ENCODE results near the gene ZNF772. TPM values are rescaled to one million over a fixed set of nuclear protein-coding genes. Genes with fewer than 3 reads are reported as not detected.

ZNF772 gene
- polyA plus RNA-seq, 1 donor (not counting 4 experiments of a cell fraction or from before 2014, with no cell fraction given): 5.2 TPM

DNA sequence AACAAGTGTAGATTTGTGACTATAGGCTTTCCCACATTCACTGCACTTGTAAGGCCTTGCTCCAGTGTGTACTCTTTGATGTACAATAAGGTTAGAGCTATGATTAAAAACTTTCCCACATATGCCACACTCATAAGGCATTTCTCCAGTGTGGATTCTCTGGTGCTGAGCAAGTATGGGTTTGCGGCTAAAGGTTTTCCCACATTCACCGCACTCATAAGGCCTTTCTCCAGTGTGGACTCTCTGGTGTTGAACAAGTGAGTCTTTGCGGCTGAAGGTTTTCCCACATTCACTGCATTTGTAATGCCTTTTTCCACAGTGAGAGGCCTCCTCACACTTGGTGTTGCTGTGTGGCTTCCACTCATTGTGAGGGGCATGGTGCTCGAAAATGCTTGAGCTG, 3.7 kb downstream of the ZNF772 start:
- H3K27me3 ChIP-seq (ENCODE audit: control insufficient read depth, extremely low read depth, insufficient read depth, low read length): no peaks in the 10 kb centered on the region
- H3K9ac ChIP-seq (ENCODE audit: control insufficient read depth, extremely low read depth, insufficient read depth, low read length): no peak overlapping the region
- peaks cover 26% of the 10 kb centered on the region for H3K9me3 ChIP-seq (ENCODE audit: control insufficient read depth, low read depth, low read length)
- FAIRE-seq (no peak), DNase-seq (ENCODE audit: low read depth, low spot score) (no peak)
- H3K4me3 ChIP-seq (ENCODE audit: control insufficient read depth in 2 of 3, extremely low read depth in 1 of 3, insufficient read depth in 2 of 3, low read depth in 1 of 3, low read length in 3 of 3): no peak overlapping the region
- H2AFZ ChIP-seq (ENCODE audit: control insufficient read depth, low read length): no peak overlapping the region
- TF ChIP-seq, protein P1, sequence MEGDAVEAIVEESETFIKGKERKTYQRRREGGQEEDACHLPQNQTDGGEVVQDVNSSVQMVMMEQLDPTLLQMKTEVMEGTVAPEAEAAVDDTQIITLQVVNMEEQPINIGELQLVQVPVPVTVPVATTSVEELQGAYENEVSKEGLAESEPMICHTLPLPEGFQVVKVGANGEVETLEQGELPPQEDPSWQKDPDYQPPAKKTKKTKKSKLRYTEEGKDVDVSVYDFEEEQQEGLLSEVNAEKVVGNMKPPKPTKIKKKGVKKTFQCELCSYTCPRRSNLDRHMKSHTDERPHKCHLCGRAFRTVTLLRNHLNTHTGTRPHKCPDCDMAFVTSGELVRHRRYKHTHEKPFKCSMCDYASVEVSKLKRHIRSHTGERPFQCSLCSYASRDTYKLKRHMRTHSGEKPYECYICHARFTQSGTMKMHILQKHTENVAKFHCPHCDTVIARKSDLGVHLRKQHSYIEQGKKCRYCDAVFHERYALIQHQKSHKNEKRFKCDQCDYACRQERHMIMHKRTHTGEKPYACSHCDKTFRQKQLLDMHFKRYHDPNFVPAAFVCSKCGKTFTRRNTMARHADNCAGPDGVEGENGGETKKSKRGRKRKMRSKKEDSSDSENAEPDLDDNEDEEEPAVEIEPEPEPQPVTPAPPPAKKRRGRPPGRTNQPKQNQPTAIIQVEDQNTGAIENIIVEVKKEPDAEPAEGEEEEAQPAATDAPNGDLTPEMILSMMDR (optimal IDR thresholded peaks at IDR 0.05 in 1 of 3, IDR thresholded peaks at IDR 0.05 in 1 of 3, conservative IDR thresholded peaks at IDR 0.05 in 1 of 3; ENCODE audit: extremely low read depth in 1 of 3, insufficient read depth in 2 of 3, low read length in 3 of 3): no peak
- no peak for TF ChIP-seq EZH2 (IDR thresholded peaks at IDR 0.05; ENCODE audit: low read length)
- dilution Hi-C loops (cut with MboI; ENCODE audit: extremely low pct_ligation_motif_present, low sequenced_read_pairs): no loop called here
- H3K9me1 ChIP-seq (ENCODE audit: control insufficient read depth, extremely low read depth, insufficient read depth, low read length): no peaks in the 10 kb centered on the region
- H3K4me1 ChIP-seq (ENCODE audit: control insufficient read depth, extremely low read depth, insufficient read depth, low read length): peaks cover 6% of the 10 kb centered on the region
- H4K20me1 ChIP-seq (ENCODE audit: control insufficient read depth, extremely low read depth, insufficient read depth, low read length): no peaks in the 10 kb centered on the region
- H3K4me2 ChIP-seq (ENCODE audit: control insufficient read depth, extremely low read depth, insufficient read depth, low read depth, low read length): no peak overlapping the region
- peaks cover 17% of the 10 kb centered on the region for H3K79me2 ChIP-seq (ENCODE audit: control insufficient read depth, insufficient read depth, low read length)
- H3K27ac ChIP-seq (ENCODE audit: control insufficient read depth, insufficient read depth, low read length): no peak overlapping the region
- peaks cover 20 to 26% of the 10 kb centered on the region in 2 experiments for H3K36me3 ChIP-seq (ENCODE audit: control insufficient read depth in 2 of 2, extremely low read depth in 1 of 2, insufficient read depth in 2 of 2, low read length in 2 of 2)

DNA sequence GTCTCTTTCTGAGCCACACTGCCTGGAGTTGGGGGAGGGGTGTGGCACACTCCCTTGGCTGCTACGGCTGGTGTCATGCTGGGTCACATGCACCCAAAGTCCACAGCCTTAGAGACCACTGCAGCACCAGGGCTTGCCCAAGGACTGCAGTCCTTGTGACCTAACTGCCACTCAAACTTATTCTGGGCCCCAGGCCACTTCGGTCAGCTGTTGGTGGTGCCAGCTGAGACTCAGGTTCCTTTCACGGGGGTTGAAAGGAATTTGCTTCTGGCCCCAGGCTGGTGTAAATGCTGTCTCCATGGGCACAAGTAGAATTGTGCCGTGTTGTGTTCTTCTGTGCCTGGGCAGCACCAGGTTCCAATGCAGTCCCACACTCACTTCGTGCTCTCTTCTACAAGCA, 10.9 kb downstream of the ZNF772 start:
- peaks cover 4% of the 10 kb centered on the region for H3K9me3 ChIP-seq (ENCODE audit: control insufficient read depth, low read depth, low read length)
- H3K9ac ChIP-seq (ENCODE audit: control insufficient read depth, extremely low read depth, insufficient read depth, low read length): no peak overlapping the region
- no peak overlapping the region for H3K27ac ChIP-seq (ENCODE audit: control insufficient read depth, insufficient read depth, low read length)
- H3K4me3 ChIP-seq (ENCODE audit: control insufficient read depth in 2 of 3, extremely low read depth in 1 of 3, insufficient read depth in 2 of 3, low read depth in 1 of 3, low read length in 3 of 3): no peak overlapping the region
- H3K27me3 ChIP-seq (ENCODE audit: control insufficient read depth, extremely low read depth, insufficient read depth, low read length): no peaks in the 10 kb centered on the region
- dilution Hi-C loops (cut with MboI; ENCODE audit: extremely low pct_ligation_motif_present, low sequenced_read_pairs): no loop called here
- TF ChIP-seq, protein P1 (optimal IDR thresholded peaks at IDR 0.05 in 1 of 3, IDR thresholded peaks at IDR 0.05 in 1 of 3, conservative IDR thresholded peaks at IDR 0.05 in 1 of 3; ENCODE audit: extremely low read depth in 1 of 3, insufficient read depth in 2 of 3, low read length in 3 of 3): no peak
- no peak for TF ChIP-seq EZH2 (IDR thresholded peaks at IDR 0.05; ENCODE audit: low read length)
- no peak overlapping the region for H3K4me2 ChIP-seq (ENCODE audit: control insufficient read depth, extremely low read depth, insufficient read depth, low read depth, low read length)
- DNase-seq (ENCODE audit: low read depth, low spot score): no peak
- peaks cover 0 to 3% of the 10 kb centered on the region in 2 experiments for H3K36me3 ChIP-seq (ENCODE audit: control insufficient read depth in 2 of 2, extremely low read depth in 1 of 2, insufficient read depth in 2 of 2, low read length in 2 of 2)
- no peaks in the 10 kb centered on the region for H3K4me1 ChIP-seq (ENCODE audit: control insufficient read depth, extremely low read depth, insufficient read depth, low read length)
- H4K20me1 ChIP-seq (ENCODE audit: control insufficient read depth, extremely low read depth, insufficient read depth, low read length): no peaks in the 10 kb centered on the region
- H3K79me2 ChIP-seq (ENCODE audit: control insufficient read depth, insufficient read depth, low read length): no peaks in the 10 kb centered on the region
- FAIRE-seq: no peak
- no peak overlapping the region for H2AFZ ChIP-seq (ENCODE audit: control insufficient read depth, low read length)
- H3K9me1 ChIP-seq (ENCODE audit: control insufficient read depth, extremely low read depth, insufficient read depth, low read length): no peaks in the 10 kb centered on the region

Measured in keratinocyte (primary cell).